ENCODE data around the gene CATSPER4. TPM values are rescaled to one million over a fixed set of nuclear protein-coding genes. Genes with fewer than 3 reads are reported as not detected.
A peak's percentile ranks its signal among the peaks of the same experiment; 100 is the strongest.

The CATSPER4 gene
- total RNA-seq, 4 donors from 2014 or later, result not detected

GRCh38 chr1:26158271-26158907 is 32.0 kb upstream of the CATSPER4 start:
- WGBS, result 76% methylated on average over 4 of the region's 5 CpGs
- Histone ChIP-seq H3K27ac (no peak overlapping the region), H3K36me3 (no peaks in the 10 kb centered on the region), H3K4me3 (no peak overlapping the region), H3K9me3 (no peaks in the 10 kb centered on the region), H3K4me1 (peaks cover 14% of the 10 kb centered on the region), H3K27me3 (peaks cover 38% of the 10 kb centered on the region)
- TF ChIP-seq POLR2AphosphoS5 (IDR thresholded peaks at IDR 0.05) (no peak), EP300 (IDR thresholded peaks at IDR 0.05) (no peak), POLR2A (IDR thresholded peaks at IDR 0.05) (no peak), CTCF (IDR thresholded peaks at IDR 0.05) (no peak)
- DNase-seq (ENCODE audit: low spot score in 2 of 2), result peak in 1 of 2 donors; percentile 55

- H3K36me3 ChIP-seq, result no peaks in the 10 kb centered on the region
- peak within 1 kb of the TSS; percentile 65 for H3K4me3 ChIP-seq
- 34% methylated on average over 6 of the region's 6 CpGs for WGBS
- H3K9me3 ChIP-seq, result no peaks in the 10 kb centered on the region
- H3K27me3 ChIP-seq, result peaks cover 38% of the 10 kb centered on the region
- no peak within 1 kb of the TSS for H3K27ac ChIP-seq
- TF ChIP-seq CTCF (IDR thresholded peaks at IDR 0.05), result no peak
- TF ChIP-seq POLR2AphosphoS5 (IDR thresholded peaks at IDR 0.05), result no peak
- no peak for TF ChIP-seq POLR2A (IDR thresholded peaks at IDR 0.05)
- H3K4me1 ChIP-seq, result peaks cover 20% of the 10 kb centered on the region
- DNase-seq (ENCODE audit: low spot score in 2 of 2), result no peak
These were observed 31.3 kb upstream of the CATSPER4 start, which contains the start of gene FAM110D for GRCh38 chr1:26158908-26159742. Gene FAM110D, plus strand, starts transcription at chr1:26159079. Its CDS starts 2,213 bp downstream, at chr1:26161292.

GRCh38 chr1:26159743-26160039 is 30.7 kb upstream of the CATSPER4 start:
- Histone ChIP-seq H3K27me3 (peaks cover 38% of the 10 kb centered on the region), H3K4me3 (peak overlapping the region; percentile 65), H3K9me3 (no peaks in the 10 kb centered on the region), H3K36me3 (no peaks in the 10 kb centered on the region), H3K4me1 (peaks cover 26% of the 10 kb centered on the region), H3K27ac (no peak overlapping the region)
- no peak for TF ChIP-seq CTCF (IDR thresholded peaks at IDR 0.05)
- no peak for TF ChIP-seq POLR2AphosphoS5 (IDR thresholded peaks at IDR 0.05)
- TF ChIP-seq EP300 (IDR thresholded peaks at IDR 0.05), result no peak
- TF ChIP-seq POLR2A (IDR thresholded peaks at IDR 0.05), result no peak
- DNase-seq (ENCODE audit: low spot score in 2 of 2), result no peak
- WGBS, result 62% methylated on average over 4 of the region's 4 CpGs

DNA sequence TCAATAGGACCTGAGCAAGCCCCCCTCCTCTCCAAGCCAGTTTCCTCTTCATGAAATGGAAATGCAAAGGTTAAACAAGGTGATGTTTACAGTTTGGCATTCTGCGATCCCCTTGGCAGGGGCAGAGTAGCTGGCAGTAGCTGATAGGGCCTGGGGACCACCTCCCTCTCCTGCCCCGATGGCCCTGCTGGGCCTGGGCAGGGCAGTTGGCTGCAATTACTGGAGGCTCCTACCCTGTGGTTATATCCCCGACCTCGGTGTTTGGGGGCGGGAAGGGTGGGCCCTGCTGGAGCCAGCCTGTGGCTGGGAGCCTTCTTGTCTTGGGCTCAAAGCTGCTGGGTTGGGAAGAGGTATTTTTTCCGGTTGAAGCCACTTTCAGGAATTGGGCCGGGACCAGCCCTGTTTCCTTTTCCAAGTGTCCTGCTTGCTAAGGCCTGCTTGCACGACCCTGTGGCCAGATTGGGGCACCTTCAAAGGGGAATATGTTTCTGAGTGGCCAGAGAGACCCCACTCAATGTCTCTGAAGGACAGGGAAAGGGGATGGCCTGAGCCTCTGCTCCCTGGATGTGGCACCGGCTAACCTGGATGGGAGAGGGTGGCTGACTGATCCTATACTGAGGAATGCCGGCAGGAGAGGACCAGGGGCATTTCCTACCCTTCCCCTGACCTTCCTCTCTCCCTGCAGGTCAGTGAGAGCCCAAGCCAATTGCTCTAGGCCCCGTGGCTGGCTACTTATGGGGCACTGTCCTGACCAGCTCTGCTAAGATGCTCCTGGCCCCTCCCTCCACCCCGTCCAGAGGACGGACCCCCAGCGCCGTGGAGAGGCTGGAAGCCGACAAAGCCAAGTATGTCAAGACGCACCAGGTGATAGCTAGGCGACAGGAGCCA is 29.6 kb upstream of the CATSPER4 start:
- H3K4me3 ChIP-seq, result peak overlapping the region; percentile 65
- no peak for DNase-seq (ENCODE audit: low spot score in 2 of 2)
- no peak overlapping the region for H3K27ac ChIP-seq
- WGBS, result 74% methylated on average over 10 of the region's 18 CpGs
- H3K9me3 ChIP-seq, result no peaks in the 10 kb centered on the region
- H3K27me3 ChIP-seq, result peaks cover 36% of the 10 kb centered on the region
- no peaks in the 10 kb centered on the region for H3K36me3 ChIP-seq
- TF ChIP-seq POLR2AphosphoS5 (IDR thresholded peaks at IDR 0.05), result no peak
- no peak for TF ChIP-seq POLR2A (IDR thresholded peaks at IDR 0.05)
- H3K4me1 ChIP-seq, result peaks cover 27% of the 10 kb centered on the region

- TF ChIP-seq EP300 (IDR thresholded peaks at IDR 0.05) (no peak), POLR2AphosphoS5 (IDR thresholded peaks at IDR 0.05) (no peak), CTCF (IDR thresholded peaks at IDR 0.05) (no peak), POLR2A (IDR thresholded peaks at IDR 0.05) (no peak)
- WGBS, result under 1% methylated on average over 46 of the region's 98 CpGs
These were observed 28.8 kb upstream of the CATSPER4 start for GRCh38 chr1:26161415-26162219.

More at GRCh38 chr1:26161415-26162219, 28.8 kb upstream of the CATSPER4 start:
- Histone ChIP-seq H3K27me3 (peaks cover 29% of the 10 kb centered on the region), H3K9me3 (no peaks in the 10 kb centered on the region), H3K4me1 (peaks cover 27% of the 10 kb centered on the region), H3K27ac (no peak overlapping the region), H3K4me3 (peak overlapping the region; percentile 65), H3K36me3 (no peaks in the 10 kb centered on the region)
- DNase-seq (ENCODE audit: low spot score in 2 of 2), result no peak
